Measurements from ENCODE around the gene ZMYND19.

ZMYND19 gene

DNA sequence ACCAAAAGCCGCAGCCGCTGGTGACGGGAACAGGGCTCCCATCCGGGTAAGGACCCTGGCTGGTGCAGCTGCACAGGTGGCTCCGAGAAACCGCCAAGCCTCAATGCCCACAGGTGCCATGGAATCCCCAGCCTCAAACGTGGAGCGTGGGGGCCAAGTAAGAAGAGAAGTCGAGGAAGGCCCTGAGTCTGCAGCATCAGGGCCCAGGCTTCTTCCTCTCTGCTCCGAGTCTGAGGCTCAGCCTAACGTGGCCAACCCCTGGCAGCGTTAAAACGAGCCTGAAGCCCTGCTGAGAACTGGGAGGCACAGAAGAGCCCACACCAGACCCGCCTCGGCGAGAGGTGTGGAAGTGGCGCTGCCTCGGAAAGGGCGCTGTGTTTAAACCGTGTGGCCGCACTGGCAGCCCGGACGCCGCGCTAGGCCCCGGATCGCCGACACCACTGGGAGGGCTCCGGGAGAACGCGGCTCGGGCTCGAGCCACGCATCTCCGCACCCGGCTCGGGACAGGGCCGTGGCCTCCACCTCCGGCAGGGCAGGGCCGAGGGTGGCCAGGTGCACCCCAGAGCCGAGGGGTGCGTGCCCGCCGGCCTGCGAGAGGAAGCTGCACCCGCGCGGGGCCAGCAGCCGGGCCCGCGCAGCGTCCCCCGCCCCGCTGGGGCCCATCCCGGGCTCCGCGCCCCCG lies 730 bp downstream of the ZMYND19 start:
- Histone ChIP-seq H3K27me3 (ENCODE audit: control insufficient read depth, insufficient read depth, low read length) (no peaks in the 10 kb centered on the region), H3K9ac (no peak overlapping the region), H3K36me3 (ENCODE audit: control insufficient read depth, insufficient read depth, low read length) (no peaks in the 10 kb centered on the region), H3K9me3 (ENCODE audit: control insufficient read depth, low read length) (no peaks in the 10 kb centered on the region), H3K4me1 (peaks cover 4% of the 10 kb centered on the region), H3K27ac (no peak overlapping the region), H3K4me3 (ENCODE audit: low read depth, low read length) (peak overlapping the region; percentile 47), H3K4me2 (ENCODE audit: low read length) (peak overlapping the region; percentile 76), H3K79me2 (no peaks in the 10 kb centered on the region), H2AFZ (no peak overlapping the region)
- TF ChIP-seq, protein P1, sequence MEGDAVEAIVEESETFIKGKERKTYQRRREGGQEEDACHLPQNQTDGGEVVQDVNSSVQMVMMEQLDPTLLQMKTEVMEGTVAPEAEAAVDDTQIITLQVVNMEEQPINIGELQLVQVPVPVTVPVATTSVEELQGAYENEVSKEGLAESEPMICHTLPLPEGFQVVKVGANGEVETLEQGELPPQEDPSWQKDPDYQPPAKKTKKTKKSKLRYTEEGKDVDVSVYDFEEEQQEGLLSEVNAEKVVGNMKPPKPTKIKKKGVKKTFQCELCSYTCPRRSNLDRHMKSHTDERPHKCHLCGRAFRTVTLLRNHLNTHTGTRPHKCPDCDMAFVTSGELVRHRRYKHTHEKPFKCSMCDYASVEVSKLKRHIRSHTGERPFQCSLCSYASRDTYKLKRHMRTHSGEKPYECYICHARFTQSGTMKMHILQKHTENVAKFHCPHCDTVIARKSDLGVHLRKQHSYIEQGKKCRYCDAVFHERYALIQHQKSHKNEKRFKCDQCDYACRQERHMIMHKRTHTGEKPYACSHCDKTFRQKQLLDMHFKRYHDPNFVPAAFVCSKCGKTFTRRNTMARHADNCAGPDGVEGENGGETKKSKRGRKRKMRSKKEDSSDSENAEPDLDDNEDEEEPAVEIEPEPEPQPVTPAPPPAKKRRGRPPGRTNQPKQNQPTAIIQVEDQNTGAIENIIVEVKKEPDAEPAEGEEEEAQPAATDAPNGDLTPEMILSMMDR (IDR thresholded peaks at IDR 0.05), result no peak

DNA sequence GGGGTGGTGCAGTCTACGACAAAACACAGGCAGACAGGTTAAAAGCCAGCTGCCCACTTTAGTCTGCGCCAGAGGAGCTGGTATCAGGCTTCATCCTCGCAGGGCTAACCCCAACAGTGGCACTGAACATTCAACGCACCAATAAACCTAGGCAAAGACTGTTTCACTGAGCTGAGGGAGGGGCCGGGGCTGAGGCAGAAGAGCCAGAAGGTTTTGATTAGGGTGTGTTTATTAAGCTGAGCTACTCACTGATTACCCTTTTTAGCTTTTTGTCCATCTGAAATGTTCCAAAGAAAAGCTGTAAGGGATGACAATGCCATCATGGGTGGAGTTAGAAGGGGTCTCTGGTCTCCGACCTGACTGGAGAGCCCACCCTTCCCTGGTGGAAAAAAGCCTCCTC lies 1.4 kb downstream of the ZMYND19 start:
- TF ChIP-seq, protein P1 (IDR thresholded peaks at IDR 0.05), result no peak
- Histone ChIP-seq H3K9ac (no peak overlapping the region), H3K4me3 (ENCODE audit: low read depth, low read length) (no peak overlapping the region)

DNA sequence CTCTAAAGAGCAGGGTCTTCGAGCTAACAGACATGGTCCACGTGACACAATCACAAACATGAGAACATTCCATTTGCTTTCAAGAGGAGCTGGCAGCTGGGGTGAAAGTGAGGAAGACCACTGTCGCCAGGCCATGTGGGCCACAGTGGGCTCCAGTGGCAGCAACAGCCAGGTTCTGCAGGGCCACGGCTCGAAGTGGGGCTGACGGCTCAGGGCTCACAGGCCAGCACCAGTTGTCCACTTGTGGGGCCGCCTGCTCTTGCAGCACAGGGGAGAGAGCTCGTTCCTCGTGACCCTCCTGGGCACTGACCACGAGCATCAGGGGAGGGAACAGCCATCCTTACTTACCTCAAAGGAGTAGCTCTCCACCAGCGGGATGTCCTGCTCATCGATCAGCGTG lies 2.0 kb downstream of the ZMYND19 start:
- TF ChIP-seq, protein P1 (IDR thresholded peaks at IDR 0.05), result no peak
- no peaks in the 10 kb centered on the region for H3K27me3 ChIP-seq (ENCODE audit: control insufficient read depth, insufficient read depth, low read length)
- no peak overlapping the region for H3K4me3 ChIP-seq (ENCODE audit: low read depth, low read length)
- no peak overlapping the region for H3K27ac ChIP-seq
- H3K36me3 ChIP-seq (ENCODE audit: control insufficient read depth, insufficient read depth, low read length), result no peaks in the 10 kb centered on the region
- no peak overlapping the region for H2AFZ ChIP-seq
- H3K79me2 ChIP-seq, result no peaks in the 10 kb centered on the region
- no peak overlapping the region for H3K9ac ChIP-seq
- peaks cover 4% of the 10 kb centered on the region for H3K4me1 ChIP-seq
- H3K9me3 ChIP-seq (ENCODE audit: control insufficient read depth, low read length), result no peaks in the 10 kb centered on the region
- H3K4me2 ChIP-seq (ENCODE audit: low read length), result no peak overlapping the region

More for the DNA sequence above, 1.4 kb downstream of the ZMYND19 start:
- no peaks in the 10 kb centered on the region for H3K27me3 ChIP-seq (ENCODE audit: control insufficient read depth, insufficient read depth, low read length)
- H3K4me1 ChIP-seq, result peaks cover 4% of the 10 kb centered on the region
- H2AFZ ChIP-seq, result no peak overlapping the region
- H3K9me3 ChIP-seq (ENCODE audit: control insufficient read depth, low read length), result no peaks in the 10 kb centered on the region
- H3K27ac ChIP-seq, result no peak overlapping the region
- peak overlapping the region; percentile 76 for H3K4me2 ChIP-seq (ENCODE audit: low read length)
- H3K36me3 ChIP-seq (ENCODE audit: control insufficient read depth, insufficient read depth, low read length), result no peaks in the 10 kb centered on the region
- no peaks in the 10 kb centered on the region for H3K79me2 ChIP-seq

DNA sequence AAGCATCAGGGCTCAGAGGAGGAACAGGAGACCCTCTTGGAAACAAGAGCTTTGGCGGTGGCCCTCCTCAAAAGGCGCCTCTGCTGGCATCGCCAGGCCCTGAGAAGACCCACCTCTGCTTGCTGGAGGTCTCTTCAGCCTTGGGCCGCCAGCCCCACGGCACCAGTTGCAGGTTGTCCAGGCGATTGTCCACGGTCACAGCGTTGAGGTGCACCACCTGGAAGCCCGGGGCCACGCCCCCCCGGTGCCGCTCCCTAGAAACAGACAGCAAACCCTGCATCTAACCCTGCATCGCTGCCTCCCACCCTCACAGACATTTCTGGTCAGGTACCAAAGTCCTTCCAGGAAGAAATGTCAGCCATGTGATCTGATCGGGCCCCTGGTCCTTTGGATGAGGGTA lies 3.5 kb downstream of the ZMYND19 start:
- Histone ChIP-seq H3K27ac (no peak overlapping the region), H3K4me1 (peaks cover 4% of the 10 kb centered on the region), H3K27me3 (ENCODE audit: control insufficient read depth, insufficient read depth, low read length) (no peaks in the 10 kb centered on the region), H3K36me3 (ENCODE audit: control insufficient read depth, insufficient read depth, low read length) (no peaks in the 10 kb centered on the region), H3K9me3 (ENCODE audit: control insufficient read depth, low read length) (no peaks in the 10 kb centered on the region), H3K79me2 (no peaks in the 10 kb centered on the region), H3K4me3 (ENCODE audit: low read depth, low read length) (no peak overlapping the region), H3K9ac (no peak overlapping the region), H2AFZ (no peak overlapping the region), H3K4me2 (ENCODE audit: low read length) (no peak overlapping the region)
- TF ChIP-seq, protein P1 (IDR thresholded peaks at IDR 0.05), result no peak

DNA sequence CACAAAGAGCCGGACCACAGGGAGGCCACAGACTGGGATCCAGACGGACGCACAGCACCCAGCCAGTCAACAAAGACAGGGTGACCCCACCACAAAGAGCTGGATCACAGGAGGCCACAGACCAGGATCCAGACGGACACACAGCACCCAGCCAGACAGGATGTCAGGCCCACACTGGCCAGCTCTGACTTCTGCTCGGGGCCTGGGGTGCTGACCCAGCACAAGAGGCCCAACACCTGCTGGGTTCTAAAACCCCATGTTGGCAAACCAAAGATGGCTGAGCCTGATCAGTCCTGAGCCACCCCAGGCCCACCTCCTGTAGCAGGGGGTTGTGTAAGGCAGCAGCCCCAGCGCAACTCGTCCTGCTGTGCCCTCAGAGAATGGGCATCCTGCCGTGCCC lies 6.4 kb downstream of the ZMYND19 start:
- TF ChIP-seq, protein P1 (IDR thresholded peaks at IDR 0.05), result no peak
- Histone ChIP-seq H3K36me3 (ENCODE audit: control insufficient read depth, insufficient read depth, low read length) (no peaks in the 10 kb centered on the region), H3K4me2 (ENCODE audit: low read length) (no peak overlapping the region), H3K9ac (no peak overlapping the region), H3K27ac (no peak overlapping the region), H3K9me3 (ENCODE audit: control insufficient read depth, low read length) (no peaks in the 10 kb centered on the region), H3K4me3 (ENCODE audit: low read depth, low read length) (no peak overlapping the region), H3K4me1 (peaks cover under 1% of the 10 kb centered on the region), H2AFZ (no peak overlapping the region), H3K27me3 (ENCODE audit: control insufficient read depth, insufficient read depth, low read length) (no peaks in the 10 kb centered on the region), H3K79me2 (no peaks in the 10 kb centered on the region)
